ENCODE measurements around the gene SRC.

- TF ChIP-seq CTCF (IDR thresholded peaks at IDR 0.05), result no peak
- TF ChIP-seq POLR2AphosphoS5 (IDR thresholded peaks at IDR 0.05), result peak; percentile 16 to 32 (median 17)
- no peak for TF ChIP-seq POLR2A (IDR thresholded peaks at IDR 0.05)
Observed at GRCh38 chr20:37297066-37297736, 48.7 kb upstream of the SRC start.
